Trophoblast cell (in vitro differentiated cells and primary cell): ENCODE results near the gene DBF4.

ENCODE experiments used
- DNase-seq, 2 donors: peaks; one replicate each; pipeline ENCODE4 v3.0.0-alpha.2; 2016
- H2AFZ ChIP-seq: 2 replicates; pipeline ENCODE4 v1.6.1; 2013; ENCODE audit warnings: low read length, moderate library complexity, mild to moderate bottlenecking; ENCODE audit not compliant: insufficient read depth, poor library complexity
- H2AK5ac ChIP-seq: 2 replicates; pipeline ENCODE4 v1.6.1; 2013; ENCODE audit warnings: mild to moderate bottlenecking, low read length
- H2BK120ac ChIP-seq: 2 replicates; pipeline ENCODE4 v1.6.1; 2013; ENCODE audit warnings: low read length, mild to moderate bottlenecking, moderate library complexity; ENCODE audit not compliant: insufficient read depth, poor library complexity
- H2BK12ac ChIP-seq: 2 replicates; pipeline ENCODE4 v1.6.1; 2013; ENCODE audit warnings: mild to moderate bottlenecking, low read length, moderate library complexity
- H2BK5ac ChIP-seq: 2 replicates; pipeline ENCODE4 v1.6.1; 2013; ENCODE audit warnings: low read length, low read depth, moderate library complexity, mild to moderate bottlenecking; ENCODE audit not compliant: poor library complexity
- H3K14ac ChIP-seq: 2 replicates; pipeline ENCODE4 v1.6.1; 2013; ENCODE audit warnings: mild to moderate bottlenecking, low read length
- H3K18ac ChIP-seq: 2 replicates; pipeline ENCODE4 v1.6.1; 2013; ENCODE audit warnings: mild to moderate bottlenecking, low read length
- H3K23ac ChIP-seq: 2 replicates; pipeline ENCODE4 v1.6.1; 2013; ENCODE audit warnings: low read length
- H3K27ac ChIP-seq: 2 replicates; pipeline ENCODE4 v1.5.1; 2013; ENCODE audit warnings: low read depth, mild to moderate bottlenecking, inconsistent platforms, low read length, moderate library complexity
- H3K27me3 ChIP-seq: 2 replicates; pipeline ENCODE4 v1.6.1; 2013; ENCODE audit warnings: inconsistent platforms, mild to moderate bottlenecking, low read length, moderate library complexity; ENCODE audit not compliant: insufficient read depth
- H3K36me3 ChIP-seq, 2 experiments: 1 replicate in 1 of 2; 2 replicates in 1 of 2; pipeline ENCODE4 v1.6.1; 2013; ENCODE audit warnings: low read length in 2 of 2, mild to moderate bottlenecking in 2 of 2, moderate library complexity in 1 of 2; ENCODE audit not compliant: insufficient read depth in 2 of 2, control insufficient read depth in 1 of 2
- H3K4ac ChIP-seq: 2 replicates; pipeline ENCODE4 v1.6.1; 2013; ENCODE audit warnings: low read depth, mild to moderate bottlenecking, low read length, moderate library complexity
- H3K4me1 ChIP-seq, 2 experiments: 1 replicate in 1 of 2; 2 replicates in 1 of 2; pipeline ENCODE4 v1.6.1; 2013; ENCODE audit warnings: low read length in 2 of 2, mild to moderate bottlenecking in 2 of 2, moderate library complexity in 1 of 2; ENCODE audit not compliant: insufficient read depth in 2 of 2, control insufficient read depth in 1 of 2
- H3K4me2 ChIP-seq: 2 replicates; pipeline ENCODE4 v1.6.1; 2013; ENCODE audit warnings: inconsistent platforms, mild to moderate bottlenecking, low read length, moderate library complexity
- H3K4me3 ChIP-seq: 2 replicates; pipeline ENCODE4 v1.5.1; 2013; ENCODE audit warnings: mild to moderate bottlenecking, low read depth, low read length, inconsistent platforms
- H3K79me1 ChIP-seq: one replicate; pipeline ENCODE4 v1.6.1; 2013; ENCODE audit warnings: low read length
- H3K79me2 ChIP-seq: 2 replicates; pipeline ENCODE4 v1.6.1; 2013; ENCODE audit warnings: low read length, mild to moderate bottlenecking; ENCODE audit not compliant: control insufficient read depth, insufficient read depth, poor library complexity
- H3K9ac ChIP-seq: 2 replicates; pipeline ENCODE4 v1.6.1; 2013; ENCODE audit warnings: mild to moderate bottlenecking, low read length
- H3K9me3 ChIP-seq: 2 replicates; pipeline ENCODE4 v1.6.1; 2013; ENCODE audit warnings: low read depth, mild to moderate bottlenecking, control low read depth, inconsistent platforms, low read length; ENCODE audit not compliant: insufficient read depth
- H4K12ac ChIP-seq: 2 replicates; pipeline ENCODE4 v1.6.1; 2013; ENCODE audit warnings: low read depth, mild to moderate bottlenecking, low read length, moderate library complexity
- H4K8ac ChIP-seq: 2 replicates; pipeline ENCODE4 v1.6.1; 2013; ENCODE audit warnings: low read depth, mild to moderate bottlenecking, low read length, moderate library complexity
- H4K91ac ChIP-seq: one replicate; pipeline ENCODE4 v1.6.1; 2013; ENCODE audit warnings: low read depth, mild to moderate bottlenecking, low read length, moderate library complexity
- WGBS: extraction: QIAGEN DNeasy Blood & Tissue Kit; methylation state at CpG from one replicate; pipeline ENCODE4 v1.1.7; 2013; ENCODE audit warnings: missing lambda C conversion rate; ENCODE audit not compliant: insufficient read length, insufficient coverage; ENCODE audit errors: extremely low coverage; 5-methylcytosine and 5-hydroxymethylcytosine counted together

Gene DBF4

DNA sequence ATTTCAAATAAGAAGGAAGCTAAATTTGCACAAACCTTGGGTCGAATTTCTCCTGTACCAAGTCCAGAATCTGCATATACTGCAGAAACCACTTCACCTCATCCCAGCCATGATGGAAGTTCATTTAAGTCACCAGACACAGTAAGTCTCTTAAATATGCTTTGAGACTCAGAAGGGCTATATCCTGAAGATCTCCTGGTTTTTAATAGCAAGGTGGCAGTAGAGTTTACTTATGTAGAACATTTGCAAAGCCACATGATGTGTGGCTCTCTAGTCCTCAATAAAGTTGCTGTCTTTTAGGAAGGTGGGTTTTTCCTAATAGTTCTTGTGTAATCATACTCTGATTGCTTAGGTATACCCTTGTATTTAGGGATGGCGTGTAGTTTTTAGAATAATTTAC is 8.7 kb downstream of the DBF4 start:
- no peak overlapping the region for H2BK120ac ChIP-seq
- H3K79me1 ChIP-seq = no peaks in the 10 kb centered on the region
- no peak overlapping the region for H3K4me3 ChIP-seq
- no peak overlapping the region for H2AK5ac ChIP-seq
- no peak overlapping the region for H4K8ac ChIP-seq
- no peak overlapping the region for H3K4ac ChIP-seq
- no peaks in the 10 kb centered on the region for H3K79me2 ChIP-seq
- H3K18ac ChIP-seq = no peak overlapping the region
- H2BK12ac ChIP-seq = no peak overlapping the region
- H3K9me3 ChIP-seq = no peaks in the 10 kb centered on the region
- no peak overlapping the region for H4K91ac ChIP-seq
- H3K14ac ChIP-seq = no peak overlapping the region
- H3K4me1 ChIP-seq = no peaks in the 10 kb centered on the region
- H4K12ac ChIP-seq = no peak overlapping the region
- WGBS = no CpG with 5 or more reads among the region's 2 CpGs
- no peak overlapping the region for H3K4me2 ChIP-seq
- no peak overlapping the region for H2BK5ac ChIP-seq
- no peak overlapping the region for H3K27ac ChIP-seq
- peaks cover 4 to 5% of the 10 kb centered on the region in 2 experiments for H3K36me3 ChIP-seq
- no peak overlapping the region for H2AFZ ChIP-seq
- no peak overlapping the region for H3K9ac ChIP-seq
- no peaks in the 10 kb centered on the region for H3K27me3 ChIP-seq
- DNase-seq = no peak
- H3K23ac ChIP-seq = no peak overlapping the region

DNA sequence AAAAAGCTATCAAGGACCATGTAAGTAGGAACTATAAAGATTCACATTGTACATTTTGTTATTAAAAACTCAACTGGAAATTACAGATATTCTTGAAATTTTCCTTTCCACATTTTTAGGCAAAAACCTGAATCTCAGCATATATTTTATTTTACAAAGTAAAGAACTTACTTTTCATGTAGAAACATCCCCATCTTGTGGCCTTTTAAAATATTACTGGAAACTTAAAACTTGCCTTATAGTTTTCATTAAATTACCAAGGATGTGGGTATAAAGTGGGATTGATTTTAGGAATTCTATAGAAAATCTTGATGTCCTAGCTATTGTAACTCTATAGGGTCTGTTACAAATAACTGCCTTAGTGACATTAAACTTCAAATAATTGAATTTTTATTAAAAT is 10.6 kb downstream of the DBF4 start:
- Histone ChIP-seq H2BK5ac (no peak overlapping the region), H3K36me3 (peaks cover 4 to 5% of the 10 kb centered on the region in 2 experiments), H3K18ac (no peak overlapping the region), H3K9ac (no peak overlapping the region), H2BK120ac (no peak overlapping the region), H3K4me3 (no peak overlapping the region), H4K12ac (no peak overlapping the region), H3K23ac (no peak overlapping the region), H3K27ac (no peak overlapping the region), H3K14ac (no peak overlapping the region), H4K8ac (no peak overlapping the region), H2AFZ (no peak overlapping the region), H3K4me2 (no peak overlapping the region), H3K27me3 (no peaks in the 10 kb centered on the region), H2AK5ac (no peak overlapping the region), H3K79me1 (no peaks in the 10 kb centered on the region), H4K91ac (no peak overlapping the region), H3K4ac (no peak overlapping the region), H2BK12ac (no peak overlapping the region), H3K9me3 (no peaks in the 10 kb centered on the region), H3K79me2 (no peaks in the 10 kb centered on the region), H3K4me1 (no peaks in the 10 kb centered on the region)
- DNase-seq = peak in 1 of 2 donors; percentile 81

DNA sequence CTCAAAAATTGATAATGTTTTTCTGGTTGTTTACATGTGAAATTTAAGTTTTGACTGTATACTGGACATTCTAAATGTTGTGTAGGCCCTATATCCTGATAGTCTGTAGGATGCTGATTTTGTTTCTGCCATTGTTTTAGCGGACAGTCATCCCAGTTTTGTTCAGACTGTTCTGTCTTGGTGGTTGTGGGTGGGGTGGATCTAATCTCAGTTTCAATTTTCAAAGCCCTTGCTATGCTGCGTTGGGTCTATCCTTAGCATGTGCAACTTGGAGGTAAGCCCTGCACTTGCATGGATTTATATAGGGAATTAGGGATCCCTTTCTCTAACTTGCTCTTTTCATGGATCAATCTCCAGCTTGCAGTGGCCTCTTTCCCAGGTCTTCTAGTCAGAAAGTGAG is 19.1 kb downstream of the DBF4 start:
- no peak overlapping the region for H3K14ac ChIP-seq
- H4K8ac ChIP-seq = no peak overlapping the region
- DNase-seq = no peak
- H4K12ac ChIP-seq = no peak overlapping the region
- no peak overlapping the region for H2AFZ ChIP-seq
- H3K36me3 ChIP-seq = peaks cover 0 to 5% of the 10 kb centered on the region in 2 experiments
- H3K9me3 ChIP-seq = no peaks in the 10 kb centered on the region
- no peaks in the 10 kb centered on the region for H3K79me2 ChIP-seq
- H3K4me1 ChIP-seq = no peaks in the 10 kb centered on the region
- H3K9ac ChIP-seq = no peak overlapping the region
- H3K18ac ChIP-seq = no peak overlapping the region
- H2BK120ac ChIP-seq = no peak overlapping the region
- H2BK5ac ChIP-seq = no peak overlapping the region
- H3K27me3 ChIP-seq = no peaks in the 10 kb centered on the region
- no peak overlapping the region for H3K23ac ChIP-seq
- H4K91ac ChIP-seq = no peak overlapping the region
- WGBS = no CpG with 5 or more reads among the region's 2 CpGs
- H2AK5ac ChIP-seq = no peak overlapping the region
- H3K4me2 ChIP-seq = no peak overlapping the region
- no peak overlapping the region for H2BK12ac ChIP-seq
- H3K4me3 ChIP-seq = no peak overlapping the region
- H3K79me1 ChIP-seq = no peaks in the 10 kb centered on the region
- no peak overlapping the region for H3K4ac ChIP-seq
- no peak overlapping the region for H3K27ac ChIP-seq

DNA sequence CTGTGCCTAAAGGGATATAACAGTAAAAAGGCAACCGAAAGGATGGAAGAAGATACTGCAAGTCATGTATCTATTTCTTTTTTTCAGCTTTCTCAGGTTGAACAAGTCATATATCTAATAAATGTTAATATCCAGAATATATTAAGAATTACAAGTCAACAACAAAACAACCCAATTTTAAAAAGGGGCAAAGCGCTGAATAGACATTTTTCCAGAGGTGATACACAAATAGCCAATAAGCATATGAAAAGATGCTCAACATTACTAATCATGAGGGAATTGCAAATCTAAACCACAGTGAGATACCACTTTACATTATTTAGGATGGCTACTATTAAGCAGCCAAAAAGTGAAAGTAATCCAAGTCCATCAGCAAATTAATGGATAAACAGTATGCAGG is 23.0 kb downstream of the DBF4 start:
- Histone ChIP-seq H3K4ac (no peak overlapping the region), H3K14ac (no peak overlapping the region), H3K27me3 (no peaks in the 10 kb centered on the region), H3K9me3 (no peaks in the 10 kb centered on the region), H3K79me2 (no peaks in the 10 kb centered on the region), H4K8ac (no peak overlapping the region), H2BK12ac (no peak overlapping the region), H4K12ac (no peak overlapping the region), H3K4me1 (no peaks in the 10 kb centered on the region), H3K4me2 (no peak overlapping the region), H4K91ac (no peak overlapping the region), H2AFZ (no peak overlapping the region), H3K27ac (no peak overlapping the region), H2BK120ac (no peak overlapping the region), H3K79me1 (no peaks in the 10 kb centered on the region), H2AK5ac (no peak overlapping the region), H3K36me3 (peaks cover 2 to 5% of the 10 kb centered on the region in 2 experiments), H3K18ac (no peak overlapping the region), H3K4me3 (no peak overlapping the region), H3K9ac (no peak overlapping the region), H2BK5ac (no peak overlapping the region), H3K23ac (no peak overlapping the region)
- DNase-seq = no peak
- WGBS = no CpG with 5 or more reads among the region's 2 CpGs
